ENCODE data around the gene BACE2. TPM values are rescaled to one million over a fixed set of nuclear protein-coding genes. Genes with fewer than 3 reads are reported as not detected.
"Not testable (repeated sequence)": the region's sequence is repeated elsewhere in the genome, so short reads cannot be mapped to it uniquely, and the experiment has no call there.

Gene BACE2
- total RNA-seq, 3 donors from 2014 or later (not counting 1 experiment from before 2014, with no cell fraction given), result 0.12 to 10.3 (median 0.29) TPM

DNA sequence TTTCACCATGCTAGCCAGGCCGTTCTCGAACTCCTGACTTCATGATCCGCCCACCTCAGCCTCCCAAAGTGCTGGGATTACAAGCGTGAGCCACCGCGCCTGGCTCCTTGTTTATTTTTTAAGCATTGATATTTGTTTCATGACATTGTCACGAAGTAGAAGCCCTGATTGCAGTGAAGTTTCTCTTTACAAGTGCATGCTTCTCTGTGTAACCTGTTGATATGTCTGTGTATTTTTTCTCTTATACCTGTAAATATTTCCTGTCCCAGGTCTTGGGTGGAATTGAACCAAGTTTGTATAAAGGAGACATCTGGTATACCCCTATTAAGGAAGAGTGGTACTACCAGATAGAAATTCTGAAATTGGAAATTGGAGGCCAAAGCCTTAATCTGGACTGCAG is 75.1 kb downstream of the BACE2 start:
- intact Hi-C loops (cut with micrococcal nuclease), result no loop called here

DNA sequence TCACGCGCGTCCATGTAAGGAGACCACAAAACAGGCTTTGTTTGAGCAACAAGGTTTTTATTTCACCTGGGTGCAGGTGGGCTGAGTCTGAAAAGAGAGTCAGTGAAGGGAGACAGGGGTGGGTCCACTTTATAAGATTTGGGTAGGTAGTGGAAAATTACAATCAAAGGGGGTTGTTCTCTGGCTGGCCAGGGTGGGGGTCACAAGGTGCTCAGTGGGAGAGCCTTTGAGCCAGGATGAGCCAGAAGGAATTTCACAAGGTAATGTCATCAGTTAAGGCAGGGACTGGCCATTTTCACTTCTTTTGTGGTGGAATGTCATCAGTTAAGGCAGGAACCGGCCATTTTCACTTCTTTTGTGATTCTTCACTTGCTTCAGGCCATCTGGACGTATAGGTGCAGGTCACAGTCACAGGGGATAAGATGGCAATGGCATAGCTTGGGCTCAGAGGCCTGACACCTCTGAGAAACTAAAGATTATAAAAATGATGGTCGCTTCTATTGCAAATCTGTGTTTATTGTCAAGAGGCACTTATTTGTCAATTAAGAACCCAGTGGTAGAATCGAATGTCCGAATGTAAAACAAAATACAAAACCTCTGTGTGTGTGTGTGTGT is 76.4 kb downstream of the BACE2 start:
- WGBS (ENCODE audit: insufficient coverage), result 75% methylated on average over 8 of the region's 8 CpGs
- ATAC-seq; H3K4me1 ChIP-seq (ENCODE audit: control insufficient read depth, insufficient read depth, low read length); DNase-seq; H3K4me1 Mint-ChIP-seq; H3K27me3 Mint-ChIP-seq (ENCODE audit: low read depth in 2 of 2); H3K27ac Mint-ChIP-seq; H3K9me3 ChIP-seq (ENCODE audit: control insufficient read depth, insufficient read depth, low read length); H3K27ac ChIP-seq (ENCODE audit: low read length); H3K27me3 ChIP-seq (ENCODE audit: control insufficient read depth, insufficient read depth, low read length); H3K9me3 Mint-ChIP-seq; intact Hi-C loops (cut with micrococcal nuclease); H3K36me3 Mint-ChIP-seq; H3K36me3 ChIP-seq (ENCODE audit: control insufficient read depth, insufficient read depth, low read length); H3K4me3 ChIP-seq (ENCODE audit: low read length); H3K4me3 Mint-ChIP-seq: not testable (repeated sequence)

More for the DNA sequence above, 75.1 kb downstream of the BACE2 start:
- no peak overlapping the region for H3K4me3 ChIP-seq (ENCODE audit: low read length)
- H3K36me3 ChIP-seq (ENCODE audit: control insufficient read depth, insufficient read depth, low read length), result no peaks in the 10 kb centered on the region
- no peaks in the 10 kb centered on the region for H3K9me3 Mint-ChIP-seq
- TF ChIP-seq, protein P1, sequence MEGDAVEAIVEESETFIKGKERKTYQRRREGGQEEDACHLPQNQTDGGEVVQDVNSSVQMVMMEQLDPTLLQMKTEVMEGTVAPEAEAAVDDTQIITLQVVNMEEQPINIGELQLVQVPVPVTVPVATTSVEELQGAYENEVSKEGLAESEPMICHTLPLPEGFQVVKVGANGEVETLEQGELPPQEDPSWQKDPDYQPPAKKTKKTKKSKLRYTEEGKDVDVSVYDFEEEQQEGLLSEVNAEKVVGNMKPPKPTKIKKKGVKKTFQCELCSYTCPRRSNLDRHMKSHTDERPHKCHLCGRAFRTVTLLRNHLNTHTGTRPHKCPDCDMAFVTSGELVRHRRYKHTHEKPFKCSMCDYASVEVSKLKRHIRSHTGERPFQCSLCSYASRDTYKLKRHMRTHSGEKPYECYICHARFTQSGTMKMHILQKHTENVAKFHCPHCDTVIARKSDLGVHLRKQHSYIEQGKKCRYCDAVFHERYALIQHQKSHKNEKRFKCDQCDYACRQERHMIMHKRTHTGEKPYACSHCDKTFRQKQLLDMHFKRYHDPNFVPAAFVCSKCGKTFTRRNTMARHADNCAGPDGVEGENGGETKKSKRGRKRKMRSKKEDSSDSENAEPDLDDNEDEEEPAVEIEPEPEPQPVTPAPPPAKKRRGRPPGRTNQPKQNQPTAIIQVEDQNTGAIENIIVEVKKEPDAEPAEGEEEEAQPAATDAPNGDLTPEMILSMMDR (IDR thresholded peaks at IDR 0.05), result no peak
- no peak overlapping the region for H3K27ac ChIP-seq (ENCODE audit: low read length)
- no peaks in the 10 kb centered on the region for H3K27me3 Mint-ChIP-seq (ENCODE audit: low read depth in 2 of 2)
- no peaks in the 10 kb centered on the region for H3K27me3 ChIP-seq (ENCODE audit: control insufficient read depth, insufficient read depth, low read length)
- no peak for ATAC-seq
- WGBS (ENCODE audit: insufficient coverage), result 90% methylated on average over 7 of the region's 7 CpGs
- H3K36me3 Mint-ChIP-seq, result no peaks in the 10 kb centered on the region
- DNase-seq, result no peak
- no peaks in the 10 kb centered on the region for H3K9me3 ChIP-seq (ENCODE audit: control insufficient read depth, insufficient read depth, low read length)
- no peak overlapping the region for H3K27ac Mint-ChIP-seq
- no peak overlapping the region for H3K4me3 Mint-ChIP-seq
- H3K4me1 Mint-ChIP-seq, result no peaks in the 10 kb centered on the region
- H3K4me1 ChIP-seq (ENCODE audit: control insufficient read depth, insufficient read depth, low read length), result no peaks in the 10 kb centered on the region

DNA sequence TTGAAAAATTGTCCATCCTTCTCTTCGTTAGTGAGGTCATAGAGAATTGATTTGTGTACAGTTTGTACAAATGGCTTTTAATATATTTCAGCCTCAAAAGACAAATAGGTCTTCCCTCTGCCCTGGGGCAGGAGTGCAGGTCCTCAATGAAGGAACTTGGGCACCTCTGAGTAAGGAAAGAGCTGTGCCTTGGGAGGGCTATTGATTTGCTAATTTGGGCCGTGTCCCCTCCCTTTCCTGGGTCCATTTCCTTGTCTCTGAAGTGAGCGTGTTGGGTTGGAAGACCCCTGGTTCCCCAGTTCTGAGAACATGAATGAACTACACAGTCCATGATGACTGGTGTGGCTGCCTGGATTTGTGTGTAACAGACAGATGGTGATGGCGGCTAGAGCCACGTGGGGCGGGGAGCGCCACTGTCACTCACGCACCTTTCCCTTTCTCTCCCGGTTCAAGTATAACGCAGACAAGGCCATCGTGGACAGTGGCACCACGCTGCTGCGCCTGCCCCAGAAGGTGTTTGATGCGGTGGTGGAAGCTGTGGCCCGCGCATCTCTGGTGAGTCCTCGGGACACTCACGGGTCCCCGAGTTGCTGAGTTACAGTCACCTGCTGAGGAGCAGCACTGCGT is 77.7 kb downstream of the BACE2 start:
- no peaks in the 10 kb centered on the region for H3K9me3 Mint-ChIP-seq
- DNase-seq, result no peak

DNA sequence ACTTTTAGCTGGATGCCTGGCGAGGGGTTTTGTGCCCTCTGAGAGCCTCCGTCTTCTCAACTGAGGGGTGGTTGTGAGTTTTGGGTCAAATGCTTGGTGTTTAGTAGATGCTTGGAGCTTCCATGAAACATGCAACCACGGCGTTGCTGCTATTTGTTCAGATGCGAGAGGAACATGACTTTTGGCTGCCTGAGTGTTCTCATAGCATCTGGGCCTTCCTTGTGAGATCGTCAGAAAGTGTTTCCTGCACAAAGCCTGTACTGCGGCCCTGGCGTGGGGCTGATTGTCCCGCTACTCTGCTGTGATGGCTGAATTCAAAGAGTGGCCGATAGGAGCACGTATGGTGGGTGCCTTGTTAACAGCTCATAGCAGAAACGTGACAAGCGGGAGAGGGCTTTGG is 78.8 kb downstream of the BACE2 start:
- H3K9me3 ChIP-seq (ENCODE audit: control insufficient read depth, insufficient read depth, low read length), result no peaks in the 10 kb centered on the region
- no peaks in the 10 kb centered on the region for H3K4me1 Mint-ChIP-seq
- DNase-seq, result no peak
- WGBS (ENCODE audit: insufficient coverage), result 92% methylated on average over 13 of the region's 13 CpGs
- intact Hi-C loops (cut with micrococcal nuclease), result no loop called here
- peaks cover 0 to 5% of the 10 kb centered on the region in 2 donors for H3K27me3 Mint-ChIP-seq (ENCODE audit: low read depth in 2 of 2)
- H3K27me3 ChIP-seq (ENCODE audit: control insufficient read depth, insufficient read depth, low read length), result no peaks in the 10 kb centered on the region
- no peak for ATAC-seq
- no peaks in the 10 kb centered on the region for H3K36me3 ChIP-seq (ENCODE audit: control insufficient read depth, insufficient read depth, low read length)
- H3K4me1 ChIP-seq (ENCODE audit: control insufficient read depth, insufficient read depth, low read length), result no peaks in the 10 kb centered on the region
- no peaks in the 10 kb centered on the region for H3K9me3 Mint-ChIP-seq
- no peak overlapping the region for H3K27ac ChIP-seq (ENCODE audit: low read length)
- TF ChIP-seq, protein P1 (IDR thresholded peaks at IDR 0.05), result no peak
- no peak overlapping the region for H3K27ac Mint-ChIP-seq
- H3K4me3 Mint-ChIP-seq, result no peak overlapping the region
- no peaks in the 10 kb centered on the region for H3K36me3 Mint-ChIP-seq
- no peak overlapping the region for H3K4me3 ChIP-seq (ENCODE audit: low read length)

More for the DNA sequence above, 77.7 kb downstream of the BACE2 start:
- H3K27ac Mint-ChIP-seq, result no peak overlapping the region
- no peaks in the 10 kb centered on the region for H3K36me3 Mint-ChIP-seq
- 91% methylated on average over 19 of the region's 20 CpGs for WGBS (ENCODE audit: insufficient coverage)
- H3K4me3 Mint-ChIP-seq, result no peak overlapping the region
- no peak overlapping the region for H3K27ac ChIP-seq (ENCODE audit: low read length)
- H3K27me3 ChIP-seq (ENCODE audit: control insufficient read depth, insufficient read depth, low read length), result no peaks in the 10 kb centered on the region
- no peaks in the 10 kb centered on the region for H3K4me1 ChIP-seq (ENCODE audit: control insufficient read depth, insufficient read depth, low read length)
- no peak for ATAC-seq
- no peaks in the 10 kb centered on the region for H3K4me1 Mint-ChIP-seq
- H3K9me3 ChIP-seq (ENCODE audit: control insufficient read depth, insufficient read depth, low read length), result no peaks in the 10 kb centered on the region
- peaks cover 0 to 3% of the 10 kb centered on the region in 2 donors for H3K27me3 Mint-ChIP-seq (ENCODE audit: low read depth in 2 of 2)
- intact Hi-C loops (cut with micrococcal nuclease), result no loop called here
- no peaks in the 10 kb centered on the region for H3K36me3 ChIP-seq (ENCODE audit: control insufficient read depth, insufficient read depth, low read length)
- H3K4me3 ChIP-seq (ENCODE audit: low read length), result no peak overlapping the region
- TF ChIP-seq, protein P1 (IDR thresholded peaks at IDR 0.05), result no peak

All from natural killer cell (primary cell).